ENCODE results near the gene TRIM13. TPM values are rescaled to one million over a fixed set of nuclear protein-coding genes. Genes with fewer than 3 reads are reported as not detected.

The TRIM13 gene
- total and polyA plus RNA-seq, 2 of the 8 experiments (the other 6 are each of a cell fraction or from before 2014, with no cell fraction given), result 21.2 to 31.5 TPM

- no peak overlapping the region for H3K18ac ChIP-seq (ENCODE audit: extremely low read depth, low read length)
- H3K4me3 ChIP-seq (ENCODE audit: extremely low read depth in 1 of 4, insufficient read depth in 2 of 4, low read depth in 3 of 4, low read length in 4 of 4), result no peak overlapping the region
- peaks cover 0 to 36% (median 14%) of the 10 kb centered on the region in 4 experiments; a peak in 6 of 8 replicates for H3K36me3 ChIP-seq (ENCODE audit: control insufficient read depth in 2 of 4, insufficient read depth in 4 of 4, low read length in 3 of 4)
- H3K23ac ChIP-seq (ENCODE audit: insufficient read length), result no peak overlapping the region
- TF ChIP-seq RFX5 (IDR thresholded peaks at IDR 0.05; ENCODE audit: borderline replicate concordance, low read depth, low read length) (no peak), CHD1 (IDR thresholded peaks at IDR 0.05; ENCODE audit: low read depth, low read length) (no peak), TAF7 (optimal IDR thresholded peaks at IDR 0.05; ENCODE audit: borderline replicate concordance, low read depth, low read length) (no peak), TCF12 (IDR thresholded peaks at IDR 0.05; ENCODE audit: low read depth, low read length) (no peak), CTBP2 (IDR thresholded peaks at IDR 0.05; ENCODE audit: borderline replicate concordance, insufficient read depth, insufficient read length, low read length) (no peak), ASH2L (IDR thresholded peaks at IDR 0.05; ENCODE audit: low read length) (no peak), POLR2AphosphoS5 (IDR thresholded peaks at IDR 0.05; ENCODE audit: low read depth, low read length) (no peak), PHF8 (conservative IDR thresholded peaks at IDR 0.05; ENCODE audit: low read depth, low read length) (no peak)
- no peak overlapping the region for H2BK20ac ChIP-seq (ENCODE audit: low read length)
- FAIRE-seq (no peak), DNase-seq (ENCODE audit: low read depth in 1 of 2, low spot score in 2 of 2) (no peak)
- H2AK5ac ChIP-seq (ENCODE audit: low read depth, low read length), result no peak overlapping the region
- H3K27me3 ChIP-seq (replicated peaks in 1 of 4; ENCODE audit: control insufficient read depth in 3 of 4, extremely low read depth in 1 of 4, insufficient read depth in 3 of 4, low read length in 3 of 4), result no peaks in the 10 kb centered on the region
- peaks cover 2% of the 10 kb centered on the region; the same call in 1 of the 2 replicates for H3K79me1 ChIP-seq (ENCODE audit: low read depth, low read length)
- 89% methylated on average over 6 of the region's 6 CpGs; no CpG with 5 or more reads in 1 of the 2 experiments for WGBS, 2 experiments (ENCODE audit: extremely low coverage in 1 of 2, insufficient coverage in 1 of 2, insufficient read length in 1 of 2, insufficient replicate concordance in 2 of 2, low coverage in 1 of 2, low lambda C conversion rate in 2 of 2, missing lambda C conversion rate in 1 of 2)
- ChIA-PET POLR2A (ENCODE audit: partially characterized antibody) (interaction anchor here (0.7 to 4.3 kb wide), 3 partner anchors 9 to 15 kb away, joined by 3 to 27 read pairs (median 6); partner anchors contain the start of gene TRIM13), CTCF (ENCODE audit: partially characterized antibody) (no interaction called here)
- H3K4me1 ChIP-seq (replicated peaks in 1 of 4; ENCODE audit: control insufficient read depth in 3 of 4, insufficient read depth in 4 of 4, low read length in 3 of 4), result peaks cover 0 to 9% (median 6%) of the 10 kb centered on the region in 4 experiments; a peak in 5 of 7 replicates
- H3K56ac ChIP-seq (replicated peaks; ENCODE audit: insufficient read length, low read depth, low read length), result no peak overlapping the region
- no peak overlapping the region for H2BK5ac ChIP-seq (ENCODE audit: low read depth, low read length)
- no peak overlapping the region for H3K9ac ChIP-seq (replicated peaks in 1 of 4; ENCODE audit: extremely low read depth in 1 of 4, low read depth in 3 of 4, low read length in 3 of 4)
- no peaks in the 10 kb centered on the region for H3K9me3 ChIP-seq (ENCODE audit: insufficient read depth in 2 of 2, low read depth in 1 of 2, low read length in 1 of 2)
- no peak overlapping the region for H2BK12ac ChIP-seq (ENCODE audit: low read depth, low read length)
- H3K79me2 ChIP-seq (ENCODE audit: control insufficient read depth in 1 of 2, insufficient read depth in 2 of 2, low read length in 2 of 2), result peaks cover 0 to 38% of the 10 kb centered on the region in 2 experiments; a peak in 2 of 4 replicates
- H3K23me2 ChIP-seq (ENCODE audit: low read depth, low read length), result no peaks in the 10 kb centered on the region
- no peak overlapping the region for H2BK15ac ChIP-seq (ENCODE audit: low read length)
- H3K4me2 ChIP-seq (ENCODE audit: insufficient read depth in 1 of 2, low read depth in 2 of 2, low read length in 2 of 2), result no peak overlapping the region
- H2BK120ac ChIP-seq (replicated peaks; ENCODE audit: low read depth, low read length), result no peak overlapping the region
- H3K4ac ChIP-seq (replicated peaks; ENCODE audit: insufficient read length, low read depth, low read length), result no peak overlapping the region
- no peak overlapping the region for H3K14ac ChIP-seq (ENCODE audit: insufficient read length)
- no peak overlapping the region for H2AFZ ChIP-seq (ENCODE audit: low read length)
- no peak overlapping the region for H3K27ac ChIP-seq (ENCODE audit: low read depth, low read length)
- H4K91ac ChIP-seq (replicated peaks; ENCODE audit: insufficient read length, low read length), result no peak overlapping the region
- no peak overlapping the region for H4K5ac ChIP-seq (ENCODE audit: insufficient read length, low read depth, low read length)
- H4K20me1 ChIP-seq (replicated peaks in 1 of 2; ENCODE audit: control insufficient read depth in 1 of 2, insufficient read depth in 2 of 2, low read length in 2 of 2), result peaks cover 3 to 10% of the 10 kb centered on the region in 2 experiments
- no peak overlapping the region for H4K8ac ChIP-seq (ENCODE audit: extremely low read depth, insufficient read depth, low read length)
Measured at GRCh38 chr13:50012396-50013169, 15.7 kb downstream of the TRIM13 start.
